Central memory CD4-positive, alpha-beta T cell (primary cell): ENCODE data around the gene SYF2.

Experiments
- DNase-seq: peaks from one replicate; pipeline ENCODE4 v3.0.0; 2022

Gene SYF2

GRCh38 chr1:25182629-25183028 is 49.7 kb downstream of the SYF2 start:
- no peak for DNase-seq

- no peak for DNase-seq
Measured at GRCh38 chr1:25180996-25181395, 51.3 kb downstream of the SYF2 start.

GRCh38 chr1:25178917-25179561 is 53.3 kb downstream of the SYF2 start:
- no peak for DNase-seq

- no peak for DNase-seq
Measured at GRCh38 chr1:25174730-25175612, 57.3 kb downstream of the SYF2 start.

- no peak for DNase-seq
Measured at GRCh38 chr1:25174363-25174729, 58.0 kb downstream of the SYF2 start.

GRCh38 chr1:25173809-25174340 is 58.4 kb downstream of the SYF2 start:
- no peak for DNase-seq
